Astrocyte (in vitro differentiated cells and primary cell): ENCODE results near the gene TBX18. TPM values are rescaled to one million over a fixed set of nuclear protein-coding genes. Genes with fewer than 3 reads are reported as not detected.

Experiments
- DNase-seq: peaks from one replicate; pipeline ENCODE4 v3.0.0-alpha.2; 2010; ENCODE audit warnings: low read depth
- FAIRE-seq: peaks from 2 replicates; lab custom pipeline; 2011; peaks lifted over from hg19 to GRCh38; lab: Jason Lieb, UNC
- H2AFZ ChIP-seq: 2 replicates; pipeline ENCODE4 v1.6.0; 2012; ENCODE audit warnings: low read depth, low read length, inconsistent platforms
- H3K27ac ChIP-seq: 2 replicates; pipeline ENCODE4 v1.5.1; 2011; ENCODE audit warnings: low read depth, low read length, inconsistent platforms
- H3K27me3 ChIP-seq: 2 replicates; pipeline ENCODE4 v1.6.0; 2011; ENCODE audit warnings: low read length, inconsistent platforms; ENCODE audit not compliant: insufficient read depth
- H3K36me3 ChIP-seq: 2 replicates; pipeline ENCODE4 v1.5.1; 2011; ENCODE audit warnings: low read length, inconsistent platforms; ENCODE audit not compliant: insufficient read depth
- H3K4me1 ChIP-seq: 2 replicates; pipeline ENCODE4 v1.5.1; 2011; ENCODE audit warnings: low read length, inconsistent platforms; ENCODE audit not compliant: insufficient read depth
- H3K4me2 ChIP-seq: 2 replicates; pipeline ENCODE4 v1.6.0; 2012; ENCODE audit warnings: low read length, inconsistent platforms
- H3K4me3 ChIP-seq: 2 replicates; pipeline ENCODE4 v1.5.1; 2011; ENCODE audit warnings: low read depth, mild to moderate bottlenecking, low read length, inconsistent platforms; ENCODE audit not compliant: insufficient read depth
- H3K79me2 ChIP-seq: 2 replicates; pipeline ENCODE4 v1.6.0; 2012; ENCODE audit warnings: mild to moderate bottlenecking, low read length, inconsistent platforms; ENCODE audit not compliant: insufficient read depth
- H3K9ac ChIP-seq: 2 replicates; pipeline ENCODE4 v1.6.0; 2012; ENCODE audit warnings: mild to moderate bottlenecking, low read length, inconsistent platforms
- H3K9me3 ChIP-seq: 2 replicates; pipeline ENCODE4 v1.5.1; 2012; ENCODE audit warnings: low read depth, mild to moderate bottlenecking, low read length, inconsistent platforms; ENCODE audit not compliant: insufficient read depth
- H4K20me1 ChIP-seq: 2 replicates; pipeline ENCODE4 v1.6.0; 2012; ENCODE audit warnings: low read length, inconsistent platforms; ENCODE audit not compliant: insufficient read depth
- H3K27ac Mint-ChIP-seq: one replicate; pipeline ENCODE4 v1.8.0; 2021; ENCODE audit warnings: mild to moderate bottlenecking, mixed read lengths; ENCODE audit not compliant: unreplicated experiment
- H3K27me3 Mint-ChIP-seq: one replicate; pipeline ENCODE4 v1.8.0; 2021; ENCODE audit warnings: low read depth, mixed read lengths; ENCODE audit not compliant: unreplicated experiment
- H3K36me3 Mint-ChIP-seq: one replicate; pipeline ENCODE4 v1.8.0; 2021; ENCODE audit warnings: low read depth, mixed read lengths; ENCODE audit not compliant: unreplicated experiment
- H3K4me1 Mint-ChIP-seq: one replicate; pipeline ENCODE4 v1.8.0; 2021; ENCODE audit warnings: low read depth, mixed read lengths; ENCODE audit not compliant: unreplicated experiment
- H3K4me3 Mint-ChIP-seq: one replicate; pipeline ENCODE4 v1.8.0; 2021; ENCODE audit warnings: mild to moderate bottlenecking, moderate library complexity, mixed read lengths; ENCODE audit not compliant: unreplicated experiment
- H3K9me3 Mint-ChIP-seq: one replicate; pipeline ENCODE4 v1.8.0; 2021; ENCODE audit warnings: mild to moderate bottlenecking, mixed read lengths; ENCODE audit not compliant: unreplicated experiment
- EZH2 ChIP-seq: IDR thresholded peaks from 2 replicates; pipeline ENCODE4 v1.6.1; 2012; ENCODE audit warnings: mild to moderate bottlenecking, low read length, inconsistent platforms; ENCODE audit not compliant: insufficient read depth
- total RNA-seq: library from RNA; stranded (reverse); gene quantifications from 2 replicates; pipeline ENCODE4 v1.2.1, GENCODE V29; 2021
- TF ChIP-seq, protein P1 (sequence below): IDR thresholded peaks from 2 replicates; pipeline ENCODE4 v1.5.1; 2011; ENCODE audit warnings: low read depth, mild to moderate bottlenecking, inconsistent platforms, low read length, moderate library complexity; ENCODE audit not compliant: insufficient read depth

The TBX18 gene
- total RNA-seq, 1 donor from 2014 or later, result 12.5 TPM

DNA sequence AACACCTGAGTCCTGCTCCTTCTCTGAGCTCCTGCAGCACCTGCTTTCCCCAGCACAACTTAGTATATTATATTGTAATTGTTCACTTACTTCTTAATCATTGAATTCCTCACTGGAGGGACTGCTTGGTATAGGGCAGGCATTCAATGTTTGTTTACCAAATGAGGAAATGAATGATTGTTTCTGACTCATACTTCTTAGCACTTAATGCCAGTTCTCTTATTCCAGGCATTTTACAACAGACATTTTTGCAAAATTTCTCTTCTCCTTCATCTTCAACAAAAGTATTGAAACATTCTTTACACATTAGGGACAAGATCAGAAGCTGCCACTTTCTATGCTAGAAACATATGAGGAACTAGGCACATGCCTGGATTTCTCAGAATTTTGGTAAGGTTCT, 119.4 kb downstream of the TBX18 start:
- no peaks in the 10 kb centered on the region for H3K27me3 ChIP-seq

GRCh38 chr6:84643778-84644177, 120.6 kb downstream of the TBX18 start:
- DNase-seq, result no peak
- Mint-ChIP-seq H3K27ac (no peak overlapping the region), H3K27me3 (no peaks in the 10 kb centered on the region), H3K4me1 (peaks cover 20% of the 10 kb centered on the region), H3K4me3 (no peak overlapping the region), H3K9me3 (no peaks in the 10 kb centered on the region), H3K36me3 (no peaks in the 10 kb centered on the region)
- no peak for TF ChIP-seq EZH2
- TF ChIP-seq, protein P1, sequence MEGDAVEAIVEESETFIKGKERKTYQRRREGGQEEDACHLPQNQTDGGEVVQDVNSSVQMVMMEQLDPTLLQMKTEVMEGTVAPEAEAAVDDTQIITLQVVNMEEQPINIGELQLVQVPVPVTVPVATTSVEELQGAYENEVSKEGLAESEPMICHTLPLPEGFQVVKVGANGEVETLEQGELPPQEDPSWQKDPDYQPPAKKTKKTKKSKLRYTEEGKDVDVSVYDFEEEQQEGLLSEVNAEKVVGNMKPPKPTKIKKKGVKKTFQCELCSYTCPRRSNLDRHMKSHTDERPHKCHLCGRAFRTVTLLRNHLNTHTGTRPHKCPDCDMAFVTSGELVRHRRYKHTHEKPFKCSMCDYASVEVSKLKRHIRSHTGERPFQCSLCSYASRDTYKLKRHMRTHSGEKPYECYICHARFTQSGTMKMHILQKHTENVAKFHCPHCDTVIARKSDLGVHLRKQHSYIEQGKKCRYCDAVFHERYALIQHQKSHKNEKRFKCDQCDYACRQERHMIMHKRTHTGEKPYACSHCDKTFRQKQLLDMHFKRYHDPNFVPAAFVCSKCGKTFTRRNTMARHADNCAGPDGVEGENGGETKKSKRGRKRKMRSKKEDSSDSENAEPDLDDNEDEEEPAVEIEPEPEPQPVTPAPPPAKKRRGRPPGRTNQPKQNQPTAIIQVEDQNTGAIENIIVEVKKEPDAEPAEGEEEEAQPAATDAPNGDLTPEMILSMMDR, result no peak
- no peaks in the 10 kb centered on the region for H3K27me3 ChIP-seq
- no peak overlapping the region for H3K4me2 ChIP-seq
- peaks cover 17% of the 10 kb centered on the region for H3K4me1 ChIP-seq
- H3K9me3 ChIP-seq, result no peaks in the 10 kb centered on the region
- no peak overlapping the region for H2AFZ ChIP-seq
- no peak overlapping the region for H3K9ac ChIP-seq
- H3K36me3 ChIP-seq, result no peaks in the 10 kb centered on the region
- no peak overlapping the region for H3K4me3 ChIP-seq
- no peaks in the 10 kb centered on the region for H4K20me1 ChIP-seq
- no peak overlapping the region for H3K27ac ChIP-seq
- no peak for FAIRE-seq
- H3K79me2 ChIP-seq, result no peaks in the 10 kb centered on the region

More for the DNA sequence above, 119.4 kb downstream of the TBX18 start:
- no peak overlapping the region for H3K4me3 ChIP-seq
- H3K79me2 ChIP-seq, result no peaks in the 10 kb centered on the region
- H3K4me1 ChIP-seq, result peaks cover 17% of the 10 kb centered on the region
- FAIRE-seq, result peak; percentile 73
- H3K36me3 Mint-ChIP-seq, result no peaks in the 10 kb centered on the region
- no peaks in the 10 kb centered on the region for H3K9me3 ChIP-seq
- TF ChIP-seq EZH2, result no peak
- TF ChIP-seq, protein P1, result no peak
- H3K4me2 ChIP-seq, result peak overlapping the region; percentile 73
- H3K27me3 Mint-ChIP-seq, result no peaks in the 10 kb centered on the region
- no peaks in the 10 kb centered on the region for H4K20me1 ChIP-seq
- H3K9ac ChIP-seq, result no peak overlapping the region
- no peak overlapping the region for H3K27ac Mint-ChIP-seq
- H3K27ac ChIP-seq, result peak overlapping the region; percentile 56
- peaks cover 17% of the 10 kb centered on the region for H3K4me1 Mint-ChIP-seq
- no peak overlapping the region for H3K4me3 Mint-ChIP-seq
- H2AFZ ChIP-seq, result no peak overlapping the region
- peak; percentile 64 for DNase-seq
- no peaks in the 10 kb centered on the region for H3K36me3 ChIP-seq
- peaks cover 2% of the 10 kb centered on the region for H3K9me3 Mint-ChIP-seq

DNA sequence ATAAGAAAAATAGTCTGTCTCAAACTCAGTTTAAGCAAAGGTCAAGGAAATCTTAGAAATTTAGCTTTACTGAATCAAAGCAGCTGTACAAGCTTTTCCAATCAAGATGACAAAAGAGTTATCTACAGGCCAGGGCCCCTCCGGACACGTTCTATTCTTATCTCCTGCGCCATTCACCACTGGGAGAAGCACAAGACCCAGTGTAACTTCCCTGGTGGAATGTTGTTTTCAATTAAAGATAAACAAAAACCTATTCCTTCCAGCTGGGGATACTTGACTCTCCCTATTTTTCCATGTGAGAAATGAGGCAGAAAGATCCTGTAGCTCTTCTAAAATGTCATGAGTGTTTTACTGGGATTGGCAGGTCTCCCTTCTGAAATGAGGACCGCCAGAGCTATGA, 123.3 kb downstream of the TBX18 start:
- no peaks in the 10 kb centered on the region for H3K79me2 ChIP-seq
- Mint-ChIP-seq H3K27ac (no peak overlapping the region), H3K36me3 (no peaks in the 10 kb centered on the region), H3K4me3 (no peak overlapping the region), H3K9me3 (no peaks in the 10 kb centered on the region), H3K27me3 (no peaks in the 10 kb centered on the region), H3K4me1 (peaks cover 18% of the 10 kb centered on the region)
- H3K9me3 ChIP-seq, result no peaks in the 10 kb centered on the region
- H3K4me1 ChIP-seq, result peaks cover 17% of the 10 kb centered on the region
- no peak overlapping the region for H3K9ac ChIP-seq
- H3K36me3 ChIP-seq, result no peaks in the 10 kb centered on the region
- H3K4me2 ChIP-seq, result no peak overlapping the region
- DNase-seq (peak; percentile 39), FAIRE-seq (no peak)
- no peaks in the 10 kb centered on the region for H3K27me3 ChIP-seq
- no peak overlapping the region for H3K27ac ChIP-seq
- H4K20me1 ChIP-seq, result no peaks in the 10 kb centered on the region
- no peak overlapping the region for H2AFZ ChIP-seq
- no peak overlapping the region for H3K4me3 ChIP-seq
- TF ChIP-seq, protein P1, result no peak
- TF ChIP-seq EZH2, result no peak
